Glomerular endothelial cell (primary cell): ENCODE data around the gene SYT15. TPM values are rescaled to one million over a fixed set of nuclear protein-coding genes. Genes with fewer than 3 reads are reported as not detected.
"Not testable (repeated sequence)": the region's sequence is repeated elsewhere in the genome, so short reads cannot be mapped to it uniquely, and the experiment has no call there.

Source experiments
- DNase-seq: peaks from one replicate; pipeline ENCODE4 v3.0.0-alpha.2; 2011; ENCODE audit warnings: low read depth, low spot score; ENCODE audit errors: extremely low read depth
- total RNA-seq: library from RNA; depleted of rRNA; stranded (reverse); fragments of >200 nt; gene quantifications from 2 replicates; pipeline ENCODE4 v1.2.3, GENCODE V29; 2015

SYT15 gene
- total RNA-seq, 1 donor from 2014 or later, result 0.29 TPM

DNA sequence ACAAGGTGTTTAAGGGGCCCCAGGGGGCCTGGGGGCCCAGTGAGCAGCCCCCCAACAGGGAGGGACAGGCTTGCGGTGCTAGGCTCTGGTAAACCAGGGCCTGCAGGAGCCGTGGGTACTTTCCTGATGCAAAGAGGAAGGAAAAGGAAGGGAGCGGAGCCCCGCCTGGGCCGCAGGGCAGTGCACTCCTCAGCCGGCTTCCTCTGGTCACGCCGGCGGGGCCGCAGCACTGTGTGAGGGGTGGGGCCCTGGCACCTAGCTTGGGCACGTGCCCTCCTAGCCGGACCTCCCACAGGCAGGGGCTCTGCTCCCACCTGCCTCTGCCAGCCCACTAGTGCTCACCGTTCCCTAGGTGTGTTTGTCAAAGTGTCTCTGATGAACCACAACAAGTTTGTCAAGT, 6.3 kb downstream of the SYT15 start:
- not testable (repeated sequence) for DNase-seq

DNA sequence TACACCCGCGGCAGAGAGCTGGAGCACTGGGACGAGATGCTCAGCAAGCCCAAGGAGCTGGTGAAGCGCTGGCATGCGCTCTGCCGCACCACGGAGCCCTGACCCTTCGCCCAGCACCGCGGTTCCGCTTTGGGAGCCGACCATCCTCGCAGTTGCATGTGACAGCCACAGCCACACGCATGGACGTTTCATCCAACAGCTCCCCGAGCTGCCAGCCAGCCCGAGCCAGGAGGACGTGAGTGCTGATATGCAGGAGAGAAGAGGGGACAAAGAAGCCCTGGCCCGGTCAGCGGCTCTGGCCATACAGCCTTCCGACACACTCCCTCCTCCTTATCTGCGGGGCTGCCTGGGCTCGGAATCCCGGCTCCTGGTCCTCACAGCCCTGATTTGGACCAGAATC, 8.6 kb downstream of the SYT15 start:
- not testable (repeated sequence) for DNase-seq

DNA sequence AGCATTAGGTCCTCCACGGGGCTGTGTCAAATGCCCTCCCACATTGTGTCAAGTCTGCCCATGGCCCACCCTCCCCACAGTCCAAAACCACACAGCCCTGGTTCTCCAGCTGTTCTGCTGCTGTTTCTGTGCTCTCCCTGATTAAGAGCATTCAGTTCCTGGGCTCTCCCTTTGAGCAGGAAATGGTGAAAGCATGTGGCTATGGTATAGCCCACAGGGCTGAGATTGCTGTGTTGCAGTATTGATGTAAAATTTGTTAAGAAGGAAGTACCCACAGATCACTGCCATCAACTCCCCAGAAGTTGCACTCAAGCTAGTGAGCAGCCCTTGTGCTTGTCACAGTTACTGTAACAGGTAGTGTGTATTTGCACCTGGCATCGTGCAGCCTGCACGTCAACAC, 9.3 kb downstream of the SYT15 start:
- not testable (repeated sequence) for DNase-seq

DNA sequence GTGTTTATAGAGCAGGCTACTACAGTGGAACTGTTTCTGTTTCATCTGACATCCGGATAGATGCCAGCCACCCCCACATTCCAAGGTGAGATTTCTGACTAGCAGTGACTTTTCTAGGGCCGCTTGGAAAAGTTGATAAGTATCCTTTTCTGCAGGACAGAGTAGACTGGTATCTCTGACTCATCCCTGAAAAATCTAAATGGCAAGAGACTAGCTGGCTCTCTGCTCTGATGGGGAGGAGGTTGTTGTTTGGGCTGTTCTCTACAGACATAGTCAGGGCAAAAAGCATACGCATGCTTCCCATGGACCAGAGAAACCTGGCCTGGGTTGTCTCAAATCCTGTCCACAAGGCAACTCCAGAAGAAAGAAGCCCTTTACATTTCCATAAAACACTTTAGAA, 10.7 kb downstream of the SYT15 start:
- not testable (repeated sequence) for DNase-seq

DNA sequence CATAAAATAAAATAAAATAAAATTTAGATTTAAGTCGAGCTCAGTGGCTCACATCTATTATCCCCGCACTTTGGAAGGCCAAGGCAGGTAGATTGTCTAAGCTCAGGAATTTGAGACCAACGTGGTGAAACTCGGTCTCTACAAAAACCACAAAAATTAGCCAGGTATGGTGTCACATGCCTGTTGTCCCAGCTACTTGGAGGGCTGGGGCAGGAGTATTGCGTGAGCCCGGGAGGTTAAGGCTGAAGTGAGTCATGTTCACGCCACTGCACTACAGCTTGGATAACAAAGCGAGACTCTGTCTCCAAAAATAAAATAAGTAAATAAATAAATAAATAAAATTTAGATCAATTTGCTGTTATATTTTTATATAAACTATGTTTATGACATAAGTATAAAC, 12.1 kb downstream of the SYT15 start:
- not testable (repeated sequence) for DNase-seq

DNA sequence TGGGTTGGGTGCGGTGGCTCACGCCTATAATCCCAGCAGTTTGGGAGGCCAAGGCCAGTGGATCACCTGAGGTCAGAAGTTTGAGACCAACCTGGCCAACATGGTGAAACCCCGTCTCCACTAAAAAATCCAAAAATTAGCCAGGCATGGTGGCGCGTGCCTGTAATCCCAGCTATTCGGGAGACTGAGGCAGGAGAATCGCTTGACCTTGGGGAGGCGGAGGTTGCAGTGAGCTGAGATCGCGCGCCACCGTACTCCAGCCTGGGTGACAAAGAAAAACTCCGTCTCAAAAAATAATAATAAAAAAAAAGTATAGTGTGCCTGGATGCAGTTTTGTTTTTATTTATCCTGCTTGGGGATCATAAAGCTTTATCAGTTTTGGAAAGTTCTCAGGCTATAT, 14.4 kb downstream of the SYT15 start:
- DNase-seq, result not testable (repeated sequence)

DNA sequence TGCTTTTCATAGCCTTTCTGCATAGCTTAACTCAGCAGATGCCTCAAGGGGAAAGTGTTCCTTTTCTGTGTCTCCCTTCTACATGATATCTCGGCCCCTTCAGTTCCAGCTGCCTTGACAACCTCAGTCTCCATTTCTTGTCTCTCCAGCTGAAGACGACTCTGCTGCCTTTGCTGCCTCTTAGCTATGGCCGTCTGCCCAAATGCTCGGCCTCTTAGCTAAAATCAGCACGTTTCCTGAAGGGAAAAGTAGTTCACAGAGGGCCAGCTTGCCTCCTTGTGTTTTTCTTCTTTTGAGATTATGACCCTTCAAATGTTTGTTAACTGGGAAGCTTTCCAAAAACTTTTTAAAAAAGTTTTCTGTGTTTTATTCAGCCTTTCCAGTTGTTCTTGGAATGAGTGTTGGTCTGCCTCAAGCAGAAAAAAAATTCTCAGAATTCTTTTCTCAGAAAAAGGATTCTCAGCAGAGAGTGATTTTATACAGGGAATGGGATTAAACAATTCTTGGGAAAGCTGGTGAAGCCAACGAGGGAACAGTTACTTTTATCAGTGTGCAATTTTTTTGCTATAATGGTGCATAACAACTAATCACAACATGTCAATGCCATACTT, 15.6 kb downstream of the SYT15 start:
- DNase-seq, result not testable (repeated sequence)

DNA sequence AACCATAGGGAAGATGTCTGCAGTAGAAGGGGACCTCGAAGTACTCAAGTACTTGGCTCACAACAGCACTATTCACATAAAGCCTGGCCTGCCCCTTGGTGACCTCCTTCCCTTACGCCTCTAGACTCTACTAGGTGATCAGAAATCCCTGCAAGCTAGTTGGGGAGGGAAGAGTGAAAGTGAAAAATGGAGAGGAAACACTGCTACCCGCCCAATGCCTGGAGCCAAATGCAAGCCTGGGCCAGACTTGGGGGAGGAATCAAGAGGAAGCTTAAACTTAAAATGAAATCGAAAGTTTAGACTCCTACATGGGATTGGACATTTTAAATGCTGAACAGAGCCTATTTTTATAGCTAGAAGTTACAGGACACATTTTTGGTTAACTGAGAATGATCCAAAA, 17.6 kb downstream of the SYT15 start:
- not testable (repeated sequence) for DNase-seq

DNA sequence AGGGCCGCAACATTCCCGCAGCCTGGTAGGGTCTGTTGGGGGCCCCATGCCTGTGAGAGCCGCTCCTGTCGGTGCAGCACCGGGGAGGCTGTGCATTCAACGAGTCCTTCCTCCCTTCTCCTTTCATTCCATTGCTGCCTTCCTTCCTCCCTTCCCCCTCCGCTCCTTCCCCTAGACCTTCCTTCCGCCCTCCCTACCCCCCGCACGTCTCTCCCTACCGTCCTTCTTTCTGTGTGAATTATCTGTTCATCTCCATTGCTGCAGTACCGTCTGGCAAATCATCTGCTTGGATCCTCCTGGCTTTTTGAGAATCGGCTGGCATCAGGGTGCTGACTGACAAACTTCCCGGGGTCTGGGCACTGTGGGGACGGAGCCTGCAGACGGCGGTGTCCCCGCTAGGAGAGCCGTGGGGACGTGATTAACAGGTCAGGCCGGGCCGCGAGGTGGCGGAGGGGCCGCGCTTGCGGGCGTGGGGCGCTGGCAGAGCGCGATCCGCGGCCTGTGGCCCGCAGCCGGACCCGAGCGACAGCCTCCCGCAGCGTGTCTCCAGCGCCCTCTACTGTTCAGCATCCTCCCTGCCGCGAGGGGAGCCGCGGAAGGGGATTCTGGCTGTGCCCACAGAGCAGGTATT, 18.8 kb downstream of the SYT15 start:
- DNase-seq, result not testable (repeated sequence)

DNA sequence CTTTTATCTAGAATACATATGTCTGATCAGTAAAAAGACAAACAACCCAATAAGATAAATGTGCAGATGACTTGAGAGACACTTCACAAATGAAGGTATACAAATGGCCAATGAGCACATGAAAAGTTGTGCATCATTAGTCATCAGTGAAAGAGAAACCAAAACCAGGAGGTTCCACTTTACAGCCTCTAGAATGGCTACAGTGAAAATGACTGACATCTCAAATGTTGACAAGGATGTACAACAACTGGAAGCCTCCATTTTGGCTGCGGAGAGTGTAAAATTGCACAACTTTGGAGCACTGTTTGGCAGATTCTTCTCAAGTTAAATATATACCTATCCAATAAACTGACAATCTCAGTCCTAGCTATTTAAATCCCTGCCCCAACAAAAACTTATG, 21.6 kb downstream of the SYT15 start:
- DNase-seq, result not testable (repeated sequence)

DNA sequence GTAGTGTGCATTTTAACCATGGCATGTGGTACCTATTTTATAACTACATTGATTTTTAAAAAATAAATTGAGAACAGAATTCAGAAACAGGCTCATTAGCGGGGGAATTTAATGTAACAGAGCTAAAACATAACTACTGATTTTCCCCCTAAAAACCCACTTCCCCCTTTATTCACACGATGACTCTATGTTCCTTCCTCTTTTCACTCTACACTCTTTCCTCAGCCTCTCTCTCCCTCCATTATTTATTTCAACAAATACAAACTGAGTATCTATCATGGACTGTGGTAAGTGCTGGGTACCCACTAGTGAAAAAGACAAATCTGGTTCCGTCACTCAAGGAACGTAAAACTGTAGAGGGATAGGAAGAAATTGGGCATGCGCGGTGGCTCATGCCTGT, 36.6 kb downstream of the SYT15 start:
- DNase-seq, result not testable (repeated sequence)

DNA sequence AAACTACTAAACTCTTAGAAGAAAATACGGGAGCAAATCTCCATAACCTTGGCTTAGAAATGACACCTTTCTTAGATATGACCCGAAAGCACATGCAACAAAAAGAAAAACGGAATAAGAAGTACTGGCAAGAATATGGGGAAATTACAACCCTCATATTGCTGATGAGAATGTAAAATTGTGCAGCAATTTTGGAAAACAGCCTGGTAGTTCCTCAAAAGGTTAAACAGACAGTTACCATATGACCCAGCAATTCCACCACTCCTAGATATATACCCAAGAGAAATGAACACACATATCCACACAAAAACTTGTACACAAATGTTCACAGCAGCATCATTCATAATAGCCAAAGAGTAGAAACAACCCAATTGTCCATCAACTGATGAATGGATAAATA, 37.3 kb downstream of the SYT15 start:
- not testable (repeated sequence) for DNase-seq

DNA sequence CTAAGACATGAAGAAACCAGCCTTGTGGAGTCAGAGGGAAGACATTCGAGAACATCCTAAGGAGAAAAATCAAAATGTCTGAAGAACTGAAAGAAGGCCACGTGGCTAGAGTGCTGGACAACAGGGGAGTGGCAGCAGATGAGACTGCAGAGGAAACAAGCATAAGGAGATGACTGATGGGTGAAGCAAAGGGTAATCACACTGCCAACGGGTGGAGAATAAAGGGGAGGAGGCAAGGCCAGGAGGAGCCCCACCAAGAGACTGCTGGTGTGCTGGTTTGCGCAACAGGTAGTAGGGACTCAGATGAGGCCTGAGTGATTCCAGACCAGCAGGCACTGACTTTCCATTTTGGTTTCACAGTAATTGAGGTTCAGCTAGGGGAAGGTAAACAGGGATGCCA, 38.2 kb downstream of the SYT15 start:
- not testable (repeated sequence) for DNase-seq

DNA sequence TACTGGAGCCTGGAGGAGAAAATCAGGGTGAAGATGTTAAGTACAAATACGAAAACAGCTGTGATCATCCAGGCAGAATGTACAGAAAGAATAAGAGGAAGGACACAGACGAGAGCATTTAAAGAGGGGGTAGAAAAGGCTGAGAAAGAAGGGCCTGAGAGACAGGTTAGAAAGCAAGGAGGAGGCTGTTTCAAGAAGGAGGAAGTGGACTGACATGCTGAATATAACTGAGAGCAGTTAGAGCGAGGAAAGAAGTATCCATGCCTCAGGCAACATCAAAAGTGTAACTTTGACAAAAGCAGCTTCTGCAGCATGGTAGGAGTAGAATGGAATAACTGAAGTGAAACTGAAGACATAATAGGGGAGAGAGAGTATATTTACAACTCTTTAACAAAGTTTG, 39.0 kb downstream of the SYT15 start:
- DNase-seq, result not testable (repeated sequence)

DNA sequence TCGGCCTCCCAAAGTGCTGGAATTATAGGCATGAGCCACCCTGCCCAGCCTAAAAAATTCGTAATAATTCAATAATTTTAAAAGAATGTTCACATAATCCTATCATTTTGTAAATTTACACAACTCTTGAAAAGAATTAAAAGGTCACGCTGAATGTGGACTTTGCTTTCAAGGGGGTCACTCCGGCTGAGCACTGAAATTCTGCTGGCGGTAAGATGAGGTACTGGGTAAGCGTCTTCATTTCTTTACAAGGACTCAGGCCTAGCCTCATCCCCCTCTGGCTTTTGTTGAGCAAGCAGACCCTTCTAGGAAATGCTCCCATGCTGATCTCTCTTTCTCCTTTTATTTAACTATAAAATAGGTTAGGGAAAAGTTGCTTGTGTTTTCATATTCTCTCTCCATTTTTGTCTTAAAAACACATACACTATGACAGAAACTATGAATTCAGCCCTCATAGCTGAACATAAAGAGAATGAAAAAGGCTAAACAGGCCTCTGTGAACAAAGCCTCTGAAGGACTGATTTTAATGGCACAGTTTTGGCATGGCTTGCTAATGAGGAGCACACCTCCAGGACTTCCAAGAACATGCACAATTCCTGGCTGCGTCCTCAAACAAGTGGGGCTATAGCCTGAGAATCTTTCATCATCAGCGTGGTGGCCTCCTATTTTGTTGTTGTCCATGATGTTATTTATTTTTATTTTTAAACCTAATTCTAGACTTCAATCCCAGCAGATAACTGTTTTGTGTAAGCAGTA, 45.1 kb downstream of the SYT15 start:
- not testable (repeated sequence) for DNase-seq

DNA sequence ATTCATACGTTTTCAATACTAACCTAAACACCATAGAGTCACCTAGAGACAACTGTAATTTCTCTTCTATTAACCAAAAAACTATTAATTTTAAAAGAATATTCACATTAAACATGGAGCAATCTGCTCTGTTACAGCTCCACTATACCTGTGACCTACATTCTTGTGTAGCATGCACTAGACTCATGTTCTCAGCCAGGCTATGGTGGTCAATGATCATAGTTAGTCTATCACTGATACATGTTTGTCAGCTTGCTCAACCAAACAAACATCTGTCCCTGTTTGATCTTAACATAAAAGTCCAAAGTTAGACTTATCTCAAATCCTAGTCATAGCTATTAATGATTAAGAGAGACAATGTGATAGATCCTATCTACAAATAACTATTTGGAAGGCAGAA, 50.9 kb downstream of the SYT15 start:
- DNase-seq, result not testable (repeated sequence)

DNA sequence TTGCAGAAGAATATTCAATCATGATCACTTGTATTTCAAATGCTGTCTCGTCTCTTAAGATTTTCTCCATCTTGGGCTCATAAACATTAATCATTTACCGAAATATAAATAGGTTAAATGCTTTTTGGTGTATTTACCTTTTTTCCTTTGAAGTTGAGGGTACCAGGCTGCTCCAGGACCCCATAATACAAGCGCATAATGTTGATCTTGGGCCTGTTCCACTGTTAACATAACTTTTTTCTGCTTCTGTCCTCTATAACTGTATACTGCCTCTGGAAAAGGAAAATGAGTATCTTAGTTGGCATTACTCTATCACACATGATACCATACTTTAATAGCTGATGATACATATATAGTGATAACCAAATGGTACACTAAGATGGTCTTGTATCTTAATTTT, 51.9 kb downstream of the SYT15 start:
- DNase-seq, result not testable (repeated sequence)

DNA sequence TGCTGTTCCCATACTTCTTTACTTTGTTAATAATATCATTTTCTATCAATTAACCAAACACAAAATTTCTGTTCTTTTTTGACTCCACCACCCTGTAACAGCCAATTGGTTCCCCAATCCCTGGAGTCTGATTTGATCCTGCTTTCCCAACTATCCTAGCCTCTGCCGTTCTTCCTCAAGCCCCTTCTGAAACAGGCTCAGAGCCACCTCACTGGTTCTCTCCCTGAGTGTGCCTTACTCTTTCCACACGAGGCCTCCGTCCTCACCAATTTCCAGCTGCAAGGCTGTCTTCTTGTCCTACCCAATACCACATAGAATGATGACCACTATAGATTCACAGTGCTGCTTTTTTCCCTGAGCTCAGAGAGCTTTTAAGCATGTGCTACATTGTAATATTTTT, 52.8 kb downstream of the SYT15 start:
- not testable (repeated sequence) for DNase-seq

DNA sequence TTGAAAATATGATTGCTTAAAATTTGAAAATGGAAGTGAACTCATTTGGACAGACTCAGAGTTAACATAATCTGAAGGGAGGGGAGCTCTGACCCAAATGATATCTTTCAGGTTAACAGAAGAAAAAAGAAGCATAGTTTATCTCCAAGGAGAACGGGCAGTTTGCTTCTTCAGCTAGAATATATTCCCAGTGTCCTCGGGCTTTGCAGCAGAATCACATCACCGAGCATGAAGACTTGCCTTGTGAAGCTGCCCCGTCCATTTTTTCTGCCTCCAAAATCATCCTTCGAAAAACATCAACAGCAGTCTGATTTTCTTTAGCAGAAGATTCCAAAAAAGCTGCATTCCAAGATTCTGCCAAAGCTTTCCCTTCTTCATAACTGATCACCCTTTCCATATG, 55.8 kb downstream of the SYT15 start:
- not testable (repeated sequence) for DNase-seq

DNA sequence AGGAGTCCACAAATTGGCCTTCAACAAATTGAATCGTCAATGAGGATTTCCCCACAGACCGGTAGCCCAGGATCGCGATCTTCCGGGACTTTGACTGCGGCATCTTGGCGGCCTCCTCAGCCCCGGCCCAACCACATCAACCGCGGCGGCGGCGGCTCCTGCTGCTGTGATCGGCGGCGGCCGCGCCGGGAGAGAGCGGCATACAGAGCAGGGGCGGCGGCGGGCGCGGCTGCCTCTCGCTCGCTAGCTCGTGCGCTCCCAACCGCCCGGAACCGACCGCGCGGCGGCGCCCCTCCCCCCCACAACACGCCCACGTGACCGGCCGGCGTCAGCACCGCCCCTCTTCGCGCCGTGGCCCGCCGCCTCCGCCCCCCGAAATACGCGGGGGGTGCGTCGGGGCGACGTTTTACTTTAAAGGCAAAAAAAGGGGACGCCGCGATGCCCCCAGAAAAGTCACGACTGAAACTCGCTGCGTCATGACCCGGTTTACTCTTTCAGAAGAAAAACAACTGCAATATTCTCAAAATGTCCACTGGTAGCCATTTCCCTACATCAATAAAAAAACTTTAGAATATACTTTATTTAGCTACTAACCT, 56.5 kb downstream of the SYT15 start:
- DNase-seq, result not testable (repeated sequence)

DNA sequence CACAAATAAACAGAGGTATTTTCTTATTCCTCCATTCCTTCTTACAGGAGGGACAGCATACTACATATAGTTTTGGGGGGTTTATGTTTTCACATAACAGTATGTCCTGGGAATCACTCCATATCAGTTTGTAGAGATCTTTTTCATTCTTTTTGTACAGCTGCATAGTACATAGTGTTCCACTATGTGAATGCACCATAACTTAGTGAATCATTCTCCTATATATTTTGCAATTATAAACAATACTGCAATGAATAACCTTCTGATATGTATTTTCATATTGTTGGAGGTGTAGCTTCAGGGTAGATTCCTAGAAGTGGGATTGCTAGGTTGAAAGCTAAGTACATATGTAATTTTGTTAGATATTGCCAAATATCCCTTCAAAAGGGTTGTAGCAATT, 61.1 kb downstream of the SYT15 start:
- not testable (repeated sequence) for DNase-seq
